Measurements from ENCODE around the gene NTM. TPM values are rescaled to one million over a fixed set of nuclear protein-coding genes. Genes with fewer than 3 reads are reported as not detected.

NTM gene
- total RNA-seq, 4 donors from 2014 or later: 1.4 to 2.8 (median 1.7) TPM

DNA sequence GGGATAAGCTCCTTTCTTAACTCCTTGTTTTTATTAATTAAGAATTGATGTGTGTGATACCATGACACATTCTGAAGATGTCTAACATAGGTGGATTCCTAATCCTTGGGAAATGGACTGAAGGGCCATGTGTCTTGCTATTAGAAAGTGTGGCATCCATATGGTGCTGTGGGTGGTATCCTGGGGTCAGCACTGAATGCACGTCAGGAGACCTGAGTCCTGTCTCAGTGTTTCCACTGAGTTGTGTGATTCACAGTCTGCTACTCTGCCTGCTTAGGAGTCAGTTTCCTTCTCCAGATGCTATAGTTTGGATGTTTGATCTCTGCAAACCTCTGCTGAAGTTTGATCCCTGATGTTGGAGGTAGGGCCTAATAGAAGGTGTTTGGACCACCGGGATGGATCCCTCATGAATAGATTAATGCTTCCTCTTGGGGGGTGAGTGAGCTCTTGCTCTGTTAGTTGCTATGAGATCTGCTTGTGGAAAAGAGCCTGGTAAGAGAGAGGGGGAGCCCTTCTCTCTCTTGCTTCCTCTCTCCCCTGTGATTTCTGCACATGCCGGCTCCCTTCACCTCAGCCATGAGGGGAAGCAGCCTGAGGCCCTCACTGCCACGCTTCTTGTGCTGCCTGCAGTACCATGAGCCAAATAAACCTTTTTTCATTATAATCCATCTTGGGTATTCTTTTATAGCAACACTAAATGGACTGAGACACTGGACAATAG, 666.5 kb downstream of the NTM start:
- no peaks in the 10 kb centered on the region for H3K9me3 ChIP-seq
- no peaks in the 10 kb centered on the region for H3K4me1 ChIP-seq
- H3K4me3 ChIP-seq: no peak overlapping the region
- H3K27ac ChIP-seq: no peak overlapping the region
- no peaks in the 10 kb centered on the region for H3K36me3 ChIP-seq
- TF ChIP-seq, protein P1, sequence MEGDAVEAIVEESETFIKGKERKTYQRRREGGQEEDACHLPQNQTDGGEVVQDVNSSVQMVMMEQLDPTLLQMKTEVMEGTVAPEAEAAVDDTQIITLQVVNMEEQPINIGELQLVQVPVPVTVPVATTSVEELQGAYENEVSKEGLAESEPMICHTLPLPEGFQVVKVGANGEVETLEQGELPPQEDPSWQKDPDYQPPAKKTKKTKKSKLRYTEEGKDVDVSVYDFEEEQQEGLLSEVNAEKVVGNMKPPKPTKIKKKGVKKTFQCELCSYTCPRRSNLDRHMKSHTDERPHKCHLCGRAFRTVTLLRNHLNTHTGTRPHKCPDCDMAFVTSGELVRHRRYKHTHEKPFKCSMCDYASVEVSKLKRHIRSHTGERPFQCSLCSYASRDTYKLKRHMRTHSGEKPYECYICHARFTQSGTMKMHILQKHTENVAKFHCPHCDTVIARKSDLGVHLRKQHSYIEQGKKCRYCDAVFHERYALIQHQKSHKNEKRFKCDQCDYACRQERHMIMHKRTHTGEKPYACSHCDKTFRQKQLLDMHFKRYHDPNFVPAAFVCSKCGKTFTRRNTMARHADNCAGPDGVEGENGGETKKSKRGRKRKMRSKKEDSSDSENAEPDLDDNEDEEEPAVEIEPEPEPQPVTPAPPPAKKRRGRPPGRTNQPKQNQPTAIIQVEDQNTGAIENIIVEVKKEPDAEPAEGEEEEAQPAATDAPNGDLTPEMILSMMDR (IDR thresholded peaks at IDR 0.05): no peak
- TF ChIP-seq POLR2A (IDR thresholded peaks at IDR 0.05): no peak
- no peaks in the 10 kb centered on the region for H3K27me3 ChIP-seq
- no peak for DNase-seq

DNA sequence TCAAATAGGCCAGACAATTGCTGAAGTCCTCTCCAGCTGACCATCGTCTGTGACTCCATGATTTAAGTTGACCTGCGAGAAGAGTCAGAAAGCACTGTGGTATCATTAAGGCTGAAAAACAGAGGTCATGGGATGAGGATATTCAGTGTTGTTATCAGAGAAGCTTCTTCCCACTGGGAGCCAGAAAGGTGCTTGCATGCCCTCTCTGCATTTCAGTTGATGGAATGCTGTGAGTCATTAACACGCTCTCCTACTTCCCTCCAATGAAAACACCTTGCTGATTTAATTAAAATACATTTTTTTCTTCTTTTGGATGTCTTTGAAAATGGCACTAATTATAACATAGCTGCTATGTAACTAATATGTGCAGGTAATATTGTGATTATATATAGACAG, 667.0 kb downstream of the NTM start:
- Histone ChIP-seq H3K4me3 (no peak overlapping the region), H3K36me3 (no peaks in the 10 kb centered on the region), H3K4me1 (no peaks in the 10 kb centered on the region), H3K27me3 (no peaks in the 10 kb centered on the region), H3K27ac (no peak overlapping the region), H3K9me3 (no peaks in the 10 kb centered on the region)
- no peak for DNase-seq
- TF ChIP-seq POLR2A (IDR thresholded peaks at IDR 0.05): no peak
- TF ChIP-seq, protein P1 (IDR thresholded peaks at IDR 0.05): no peak

DNA sequence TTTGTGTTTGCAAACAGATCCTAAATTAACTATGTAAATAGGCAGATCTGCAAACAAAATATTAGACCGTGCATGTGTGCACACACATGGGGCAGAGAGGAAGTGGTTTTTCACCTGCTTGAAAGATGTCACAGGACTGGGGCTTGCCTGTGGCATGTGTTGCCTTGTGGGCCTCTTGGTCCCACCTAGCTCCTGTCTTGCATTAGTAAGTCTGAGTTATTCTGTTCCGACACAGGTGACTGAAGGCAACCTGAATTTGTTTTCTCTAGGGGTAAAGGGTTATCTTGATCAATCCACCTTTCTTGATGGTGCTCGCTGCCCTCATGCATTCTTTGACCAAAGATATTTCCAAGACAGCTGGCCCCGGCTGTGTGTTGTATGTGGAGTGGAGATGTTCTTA, 667.5 kb downstream of the NTM start:
- Histone ChIP-seq H3K36me3 (no peaks in the 10 kb centered on the region), H3K27me3 (no peaks in the 10 kb centered on the region), H3K9me3 (no peaks in the 10 kb centered on the region), H3K4me1 (no peaks in the 10 kb centered on the region), H3K27ac (no peak overlapping the region), H3K4me3 (no peak overlapping the region)
- no peak for DNase-seq
- no peak for TF ChIP-seq POLR2A (IDR thresholded peaks at IDR 0.05)
- TF ChIP-seq, protein P1 (IDR thresholded peaks at IDR 0.05): no peak

DNA sequence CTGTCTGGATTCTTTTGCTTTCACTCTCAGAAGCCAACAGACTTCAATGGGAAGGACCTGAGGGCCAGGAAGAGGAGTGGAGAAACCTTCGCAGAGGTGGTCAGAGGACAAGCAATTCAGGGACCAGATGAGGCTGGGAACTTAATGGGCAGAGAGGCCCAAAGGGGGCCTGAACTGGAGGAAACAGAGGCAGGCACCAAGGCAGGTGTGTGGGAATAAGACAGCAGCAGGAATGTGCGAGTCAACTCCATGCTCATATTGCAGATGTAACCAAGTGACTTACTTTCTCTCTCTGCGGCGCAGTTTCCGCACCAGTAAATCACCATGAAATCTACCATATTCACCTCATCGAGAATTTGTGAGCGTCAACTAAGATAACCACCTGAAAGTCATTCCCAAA, 669.1 kb downstream of the NTM start:
- no peak for DNase-seq
- H3K4me3 ChIP-seq: no peak overlapping the region
- no peaks in the 10 kb centered on the region for H3K9me3 ChIP-seq
- no peak overlapping the region for H3K27ac ChIP-seq
- TF ChIP-seq POLR2A (IDR thresholded peaks at IDR 0.05): no peak
- TF ChIP-seq, protein P1 (IDR thresholded peaks at IDR 0.05): no peak
- H3K27me3 ChIP-seq: no peaks in the 10 kb centered on the region
- no peaks in the 10 kb centered on the region for H3K4me1 ChIP-seq
- H3K36me3 ChIP-seq: no peaks in the 10 kb centered on the region

DNA sequence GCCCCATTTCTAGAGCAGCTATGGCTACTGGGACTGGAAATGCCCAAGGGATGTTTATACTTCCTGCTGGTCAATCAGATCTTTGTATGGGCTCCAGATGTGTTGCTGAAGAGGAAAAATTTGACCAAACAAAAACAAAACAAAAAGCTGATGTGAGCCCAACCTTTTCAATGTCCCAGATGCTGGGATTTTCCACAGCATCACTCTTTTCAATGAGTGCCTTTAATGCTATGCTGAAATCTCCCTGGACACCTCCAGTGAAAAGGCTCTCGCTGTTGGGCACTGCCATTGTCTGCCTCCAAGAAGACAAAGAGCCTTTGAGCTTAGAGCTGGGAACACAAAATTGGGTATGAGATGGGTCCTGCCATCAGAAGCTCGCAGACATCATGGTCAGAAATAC, 671.9 kb downstream of the NTM start:
- no peak overlapping the region for H3K4me3 ChIP-seq
- H3K9me3 ChIP-seq: no peaks in the 10 kb centered on the region
- H3K27ac ChIP-seq: no peak overlapping the region
- DNase-seq: no peak
- no peaks in the 10 kb centered on the region for H3K4me1 ChIP-seq
- H3K36me3 ChIP-seq: no peaks in the 10 kb centered on the region
- H3K27me3 ChIP-seq: no peaks in the 10 kb centered on the region
- no peak for TF ChIP-seq POLR2A (IDR thresholded peaks at IDR 0.05)
- TF ChIP-seq, protein P1 (IDR thresholded peaks at IDR 0.05): no peak

All from Peyer's patch (tissue), 4 donors.